Iris pigment epithelial cell (primary cell): ENCODE data around the gene POU2F1.
"Not testable (repeated sequence)": the region's sequence is repeated elsewhere in the genome, so short reads cannot be mapped to it uniquely, and the experiment has no call there.

Experiments
- DNase-seq: peaks from one replicate; pipeline ENCODE4 v3.0.0-alpha.2; 2011; ENCODE audit warnings: low read depth

The POU2F1 gene

GRCh38 chr1:167205306-167206050 is 15.2 kb upstream of the POU2F1 start:
- peak; percentile 58 for DNase-seq

GRCh38 chr1:167206166-167206835 is 14.4 kb upstream of the POU2F1 start:
- DNase-seq: no peak

GRCh38 chr1:167207940-167208623 is 12.6 kb upstream of the POU2F1 start:
- no peak for DNase-seq

GRCh38 chr1:167208624-167208976 is 12.1 kb upstream of the POU2F1 start:
- DNase-seq: no peak

- no peak for DNase-seq
Observed at GRCh38 chr1:167209044-167209443, 11.6 kb upstream of the POU2F1 start.

- no peak for DNase-seq
Observed at GRCh38 chr1:167210966-167211674, 9.6 kb upstream of the POU2F1 start.

- no peak for DNase-seq
Observed at GRCh38 chr1:167212025-167212424, 8.7 kb upstream of the POU2F1 start.

GRCh38 chr1:167216809-167217208 is 3.9 kb upstream of the POU2F1 start:
- no peak for DNase-seq

- no peak for DNase-seq
Observed at GRCh38 chr1:167219194-167219593, 1.5 kb upstream of the POU2F1 start.

GRCh38 chr1:167219646-167220536 is 795 bp upstream of the POU2F1 start:
- peak; percentile 58 for DNase-seq

GRCh38 chr1:167221126-167221737 is 546 bp downstream of the POU2F1 start:
- DNase-seq: no peak

GRCh38 chr1:167221738-167222610 is 1.3 kb downstream of the POU2F1 start:
- DNase-seq: peak; percentile 87

GRCh38 chr1:167223144-167224103 is 2.7 kb downstream of the POU2F1 start:
- DNase-seq: no peak

- not testable (repeated sequence) for DNase-seq
Observed at GRCh38 chr1:167224734-167225235, 4.1 kb downstream of the POU2F1 start.

GRCh38 chr1:167225920-167226319 is 5.2 kb downstream of the POU2F1 start:
- DNase-seq: no peak

- peak; percentile 17 for DNase-seq
Observed at GRCh38 chr1:167227934-167228378, 7.3 kb downstream of the POU2F1 start.

GRCh38 chr1:167229719-167230385 is 9.2 kb downstream of the POU2F1 start:
- DNase-seq: no peak

GRCh38 chr1:167230437-167230836 is 9.8 kb downstream of the POU2F1 start:
- no peak for DNase-seq
